HepG2 (cell line): ENCODE results near the gene SUZ12. TPM values are rescaled to one million over a fixed set of nuclear protein-coding genes. Genes with fewer than 3 reads are reported as not detected.
"Not testable (repeated sequence)": the region's sequence is repeated elsewhere in the genome, so short reads cannot be mapped to it uniquely, and the experiment has no call there.

Experiments
- ATAC-seq: fragments of 200-7000 bp; cut with Tn5 transposase; 3 replicates; pipeline ENCODE4 v1.9.1; 2020; ENCODE audit warnings: mild to moderate bottlenecking, moderate library complexity
- BruUV-seq: library from RNA; stranded (reverse); fragments of 400-500 nt; replicated peaks from 2 replicates; lab custom pipeline; 2021; lab: Mats Ljungman, UMichigan
- CTCF ChIA-PET: fragments of 300-600 bp; formaldehyde crosslinking; extraction: SDS; loops from one replicate; lab custom pipeline; 2021; ENCODE audit warnings: low total read pairs, inconsistent platforms, low intra/inter-chr PET ratio; lab: Yijun Ruan, JAX
- POLR2A ChIA-PET: fragments of 350-600 bp; sonication (Branson Sonifier 250); formaldehyde crosslinking; loops from one replicate; lab custom pipeline; 2020; ENCODE audit warnings: antibody characterized with exemption, inconsistent platforms; lab: Yijun Ruan, JAX
- DNase-seq: peaks from one replicate; pipeline ENCODE4 v3.0.0-alpha.2; 2015; ENCODE audit warnings: low spot score
- FAIRE-seq: peaks from 3 replicates; lab custom pipeline; 2011; peaks lifted over from hg19 to GRCh38; lab: Jason Lieb, UNC
- H2AFZ ChIP-seq: one replicate; pipeline ENCODE4 v1.6.1; 2011; ENCODE audit warnings: low read length, inconsistent platforms
- H3K27ac ChIP-seq: fragments of 300-600 bp; 3 replicates; pipeline ENCODE4 v1.8.0; 2011; ENCODE audit warnings: mixed run types, mild to moderate bottlenecking, mixed read lengths, low read length, inconsistent platforms; ENCODE audit not compliant: insufficient read depth; ENCODE audit errors: extremely low read length
- H3K27me3 ChIP-seq, 2 experiments: fragments of 200-600 bp in 1 of 2; 2 replicates in 1 of 2; 3 replicates in 1 of 2; pipeline versions ENCODE4 v1.6.0 to v1.8.0; 2011; ENCODE audit warnings: low read length in 2 of 2, mild to moderate bottlenecking in 2 of 2, moderate library complexity in 2 of 2, inconsistent platforms in 1 of 2; ENCODE audit not compliant: insufficient read depth in 2 of 2, control insufficient read depth in 1 of 2
- H3K36me3 ChIP-seq, 2 experiments: fragments of 200-600 bp in 1 of 2; replicated peaks in 1 of 2; 2 replicates in 1 of 2; 3 replicates in 1 of 2; pipeline versions ENCODE4 v1.5.1 to v1.8.0; 2011; ENCODE audit warnings: low read length in 2 of 2, inconsistent platforms in 1 of 2; ENCODE audit not compliant: insufficient read depth in 2 of 2, control insufficient read depth in 1 of 2
- H3K4me1 ChIP-seq: 2 replicates; pipeline ENCODE4 v1.5.1; 2012; ENCODE audit warnings: low read length, inconsistent platforms; ENCODE audit not compliant: insufficient read depth
- H3K4me2 ChIP-seq: 2 replicates; pipeline ENCODE4 v1.6.0; 2011; ENCODE audit warnings: low read depth, low read length, inconsistent platforms
- H3K4me3 ChIP-seq, 3 experiments: fragments of 200-600 bp in 1 of 3; sonication (generic), shearing (Covaris generic) in 1 of 3; replicated peaks in 1 of 3; 2 replicates each; pipeline ENCODE4 v1.5.1; 2011 to 2016; ENCODE audit warnings: low read length in 3 of 3, inconsistent platforms in 2 of 3, low read depth in 2 of 3, mild to moderate bottlenecking in 2 of 3, control low read depth in 1 of 3, mixed read lengths in 1 of 3; ENCODE audit not compliant: insufficient read depth in 1 of 3
- H3K79me2 ChIP-seq: one replicate; pipeline ENCODE4 v1.6.1; 2011; ENCODE audit warnings: low read length, inconsistent platforms; ENCODE audit not compliant: insufficient read depth
- H3K9ac ChIP-seq: 2 replicates; pipeline ENCODE4 v1.6.0; 2011; ENCODE audit warnings: mild to moderate bottlenecking, low read depth, low read length, inconsistent platforms; ENCODE audit not compliant: insufficient read depth
- H3K9me3 ChIP-seq: 2 replicates; pipeline ENCODE4 v1.5.1; 2012; ENCODE audit warnings: mild to moderate bottlenecking, low read length
- H4K20me1 ChIP-seq: 2 replicates; pipeline ENCODE4 v1.6.0; 2011; ENCODE audit warnings: inconsistent platforms, mild to moderate bottlenecking, low read length, moderate library complexity; ENCODE audit not compliant: insufficient read depth
- GABPB1 ChIP-seq: IDR thresholded peaks from 2 replicates; pipeline ENCODE4 v1.6.1; 2016; ENCODE audit warnings: mild to moderate bottlenecking, missing genetic modification reagents, moderate library complexity, missing compliant biosample characterization
- HNF4G ChIP-seq, 2 experiments: sonication (generic) in 1 of 2; formaldehyde crosslinking in 1 of 2; IDR thresholded peaks; 2 replicates each; pipeline versions ENCODE4 v1.4.0 to v1.6.1; 2011 to 2020; ENCODE audit warnings: borderline replicate concordance in 2 of 2, low read depth in 2 of 2, mild to moderate bottlenecking in 2 of 2, low read length in 1 of 2, missing genetic modification reagents in 1 of 2, moderate library complexity in 1 of 2
- KLF6 ChIP-seq: IDR thresholded peaks from 2 replicates; pipeline ENCODE4 v1.8.0; 2016; ENCODE audit warnings: missing biosample characterization, missing genetic modification reagents
- KMT2A ChIP-seq: sonication (generic); formaldehyde crosslinking; IDR thresholded peaks from 2 replicates; pipeline ENCODE4 v1.4.0; 2020; ENCODE audit warnings: missing genetic modification reagents
- NFYC ChIP-seq: IDR thresholded peaks from 2 replicates; pipeline ENCODE4 v1.6.1; 2016; ENCODE audit warnings: missing genetic modification reagents, missing compliant biosample characterization
- PHF8 ChIP-seq: sonication (generic); formaldehyde crosslinking; IDR thresholded peaks from 2 replicates; pipeline ENCODE4 v1.5.0; 2020; ENCODE audit warnings: missing genetic modification reagents
- RAD51 ChIP-seq: fragments of 450-650 bp; IDR thresholded peaks from 2 replicates; pipeline ENCODE4 v1.6.1; 2016; ENCODE audit warnings: borderline replicate concordance
- SMAD3 ChIP-seq: sonication (generic); formaldehyde crosslinking; IDR thresholded peaks from 2 replicates; pipeline ENCODE4 v1.4.0; 2020; ENCODE audit warnings: missing genetic modification reagents
- TOPORS ChIP-seq: sonication (generic); formaldehyde crosslinking; IDR thresholded peaks from 2 replicates; pipeline ENCODE4 v1.8.0; 2023; ENCODE audit warnings: mild to moderate bottlenecking, missing genetic modification reagents
- ZBTB42 ChIP-seq: sonication (generic); formaldehyde crosslinking; IDR thresholded peaks from 2 replicates; pipeline ENCODE4 v1.5.0; 2020; ENCODE audit warnings: mild to moderate bottlenecking, missing genetic modification reagents
- ZKSCAN8 ChIP-seq: IDR thresholded peaks from 2 replicates; pipeline ENCODE4 v1.6.1; 2016; ENCODE audit warnings: borderline replicate concordance, missing genetic modification reagents, missing compliant biosample characterization
- ZSCAN22 ChIP-seq: sonication (generic); formaldehyde crosslinking; IDR thresholded peaks from 2 replicates; pipeline ENCODE4 v1.4.0; 2020; ENCODE audit warnings: mild to moderate bottlenecking, missing genetic modification reagents
- WGBS: methylation state at CpG from one replicate; pipeline ENCODE4 v1.1.6; 2017; ENCODE audit warnings: low lambda C conversion rate; 5-methylcytosine and 5-hydroxymethylcytosine counted together
- in situ Hi-C: cut with HindIII; loops from 2 replicates; pipeline ENCODE4 v1.10.0; 2017; ENCODE audit warnings: low pct_unique_long_range_greater_than_20kb; ENCODE audit not compliant: extremely low pct_ligation_motif_present
- intact Hi-C: fragments of 100-400 bp; cut with micrococcal nuclease; formaldehyde crosslinking; loops from one replicate; pipeline ENCODE4 v1.10.0; 2022; ENCODE audit not compliant: unreplicated experiment
- polyA plus RNA-seq, 8 experiments: library from polyadenylated mRNA; depleted of rRNA in 3 of 8; stranded (reverse) in 7 of 8; unstranded in 1 of 8; fragments of >200 nt; fragmentation: Illumina TruSeq in 4 of 8; extraction: Trizol in 4 of 8; gene quantifications; 2 replicates each; pipeline versions ENCODE4 v1.2.1 to v1.2.3, GENCODE V29; 2011 to 2016; ENCODE audit warnings: low read depth in 4 of 8, missing spikeins in 1 of 8, mixed read lengths in 1 of 8; ENCODE audit not compliant: insufficient read depth in 1 of 8
- total RNA-seq, 5 experiments: library from RNA; depleted of rRNA; stranded (reverse); fragments of >200 nt; fragmentation: Illumina TruSeq; extraction: Trizol; gene quantifications; 2 replicates each; pipeline ENCODE4 v1.2.3, GENCODE V29; 2016; ENCODE audit warnings: low read depth in 1 of 5
- TF ChIP-seq, protein P1 (sequence below): sonication (generic); formaldehyde crosslinking; conservative IDR thresholded peaks from 2 replicates; pipeline ENCODE4 v1.4.0; 2020; ENCODE audit warnings: missing genetic modification reagents
- TF ChIP-seq, protein P2 (sequence below): sonication (generic); formaldehyde crosslinking; IDR thresholded peaks from 2 replicates; pipeline ENCODE4 v1.5.0; 2020; ENCODE audit warnings: mild to moderate bottlenecking, missing genetic modification reagents, borderline replicate concordance

SUZ12 gene
- total and polyA plus RNA-seq, 2 of the 13 experiments (the other 11 are each of a cell fraction or from before 2014, with no cell fraction given): 11.7 to 15.6 TPM

DNA sequence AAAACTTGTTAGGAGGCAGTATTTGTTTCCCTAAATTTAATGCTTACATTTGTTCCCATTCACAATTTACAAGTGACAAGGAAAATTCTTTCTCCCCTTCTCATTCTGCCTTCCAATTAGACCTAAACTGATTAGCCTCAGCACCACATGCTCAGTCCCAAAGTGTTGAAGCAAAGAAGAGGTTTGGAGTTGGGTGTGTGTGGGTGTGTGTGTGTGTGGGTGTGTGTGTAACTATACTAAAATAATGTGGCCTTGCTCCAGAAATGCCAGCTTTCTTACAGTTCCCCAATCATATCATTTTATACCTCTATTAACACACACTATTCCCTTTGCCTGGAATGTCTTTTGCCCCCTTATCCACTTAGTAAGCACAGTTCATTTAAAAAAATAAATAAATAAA is 28.4 kb upstream of the SUZ12 start:
- H2AFZ ChIP-seq: no peak overlapping the region
- intact Hi-C loops (no loop called here), in situ Hi-C loops (no loop called here)
- TF ChIP-seq, protein P1, sequence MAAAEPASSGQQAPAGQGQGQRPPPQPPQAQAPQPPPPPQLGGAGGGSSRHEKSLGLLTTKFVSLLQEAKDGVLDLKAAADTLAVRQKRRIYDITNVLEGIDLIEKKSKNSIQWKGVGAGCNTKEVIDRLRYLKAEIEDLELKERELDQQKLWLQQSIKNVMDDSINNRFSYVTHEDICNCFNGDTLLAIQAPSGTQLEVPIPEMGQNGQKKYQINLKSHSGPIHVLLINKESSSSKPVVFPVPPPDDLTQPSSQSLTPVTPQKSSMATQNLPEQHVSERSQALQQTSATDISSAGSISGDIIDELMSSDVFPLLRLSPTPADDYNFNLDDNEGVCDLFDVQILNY (CRISPR knock-in tag): no peak
- TF ChIP-seq KLF6 (no peak), GABPB1 (no peak), KMT2A (CRISPR knock-in tag) (no peak), PHF8 (CRISPR knock-in tag) (no peak), TOPORS (CRISPR knock-in tag) (no peak), NFYC (CRISPR knock-in tag) (no peak), ZSCAN22 (CRISPR knock-in tag) (no peak), SMAD3 (CRISPR knock-in tag) (no peak), RAD51 (no peak), ZKSCAN8 (CRISPR knock-in tag) (no peak), HNF4G (IDR thresholded peaks at IDR 0.05; ENCODE audit: borderline replicate concordance, low read depth, low read length) (no peak), HNF4G (CRISPR knock-in tag; IDR thresholded peaks at IDR 0.05; ENCODE audit: borderline replicate concordance, low read depth) (no peak), ZBTB42 (CRISPR knock-in tag) (no peak)
- TF ChIP-seq, protein P2, sequence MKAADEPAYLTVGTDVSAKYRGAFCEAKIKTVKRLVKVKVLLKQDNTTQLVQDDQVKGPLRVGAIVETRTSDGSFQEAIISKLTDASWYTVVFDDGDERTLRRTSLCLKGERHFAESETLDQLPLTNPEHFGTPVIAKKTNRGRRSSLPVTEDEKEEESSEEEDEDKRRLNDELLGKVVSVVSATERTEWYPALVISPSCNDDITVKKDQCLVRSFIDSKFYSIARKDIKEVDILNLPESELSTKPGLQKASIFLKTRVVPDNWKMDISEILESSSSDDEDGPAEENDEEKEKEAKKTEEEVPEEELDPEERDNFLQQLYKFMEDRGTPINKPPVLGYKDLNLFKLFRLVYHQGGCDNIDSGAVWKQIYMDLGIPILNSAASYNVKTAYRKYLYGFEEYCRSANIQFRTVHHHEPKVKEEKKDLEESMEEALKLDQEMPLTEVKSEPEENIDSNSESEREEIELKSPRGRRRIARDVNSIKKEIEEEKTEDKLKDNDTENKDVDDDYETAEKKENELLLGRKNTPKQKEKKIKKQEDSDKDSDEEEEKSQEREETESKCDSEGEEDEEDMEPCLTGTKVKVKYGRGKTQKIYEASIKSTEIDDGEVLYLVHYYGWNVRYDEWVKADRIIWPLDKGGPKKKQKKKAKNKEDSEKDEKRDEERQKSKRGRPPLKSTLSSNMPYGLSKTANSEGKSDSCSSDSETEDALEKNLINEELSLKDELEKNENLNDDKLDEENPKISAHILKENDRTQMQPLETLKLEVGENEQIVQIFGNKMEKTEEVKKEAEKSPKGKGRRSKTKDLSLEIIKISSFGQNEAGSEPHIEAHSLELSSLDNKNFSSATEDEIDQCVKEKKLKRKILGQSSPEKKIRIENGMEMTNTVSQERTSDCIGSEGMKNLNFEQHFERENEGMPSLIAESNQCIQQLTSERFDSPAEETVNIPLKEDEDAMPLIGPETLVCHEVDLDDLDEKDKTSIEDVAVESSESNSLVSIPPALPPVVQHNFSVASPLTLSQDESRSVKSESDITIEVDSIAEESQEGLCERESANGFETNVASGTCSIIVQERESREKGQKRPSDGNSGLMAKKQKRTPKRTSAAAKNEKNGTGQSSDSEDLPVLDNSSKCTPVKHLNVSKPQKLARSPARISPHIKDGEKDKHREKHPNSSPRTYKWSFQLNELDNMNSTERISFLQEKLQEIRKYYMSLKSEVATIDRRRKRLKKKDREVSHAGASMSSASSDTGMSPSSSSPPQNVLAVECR (CRISPR knock-in tag): no peak
- no peak overlapping the region for H3K4me3 ChIP-seq
- H4K20me1 ChIP-seq: no peaks in the 10 kb centered on the region
- H3K9ac ChIP-seq: no peak overlapping the region
- no TSS peak for BruUV-seq
- ChIA-PET CTCF (no interaction called here), POLR2A (no interaction called here)
- no peaks in the 10 kb centered on the region; a peak in 1 of 5 replicates for H3K27me3 ChIP-seq
- no peaks in the 10 kb centered on the region for H3K9me3 ChIP-seq
- no peaks in the 10 kb centered on the region for H3K36me3 ChIP-seq
- 0 out of 2 replicates have a peak, but pooled peaks cover 5% of the 10 kb centered on the region for H3K4me1 ChIP-seq
- no peaks in the 10 kb centered on the region for H3K79me2 ChIP-seq
- no peak for DNase-seq
- no peak overlapping the region for H3K27ac ChIP-seq
- ATAC-seq: no peak
- H3K4me2 ChIP-seq: no peak overlapping the region
- no peak for FAIRE-seq

DNA sequence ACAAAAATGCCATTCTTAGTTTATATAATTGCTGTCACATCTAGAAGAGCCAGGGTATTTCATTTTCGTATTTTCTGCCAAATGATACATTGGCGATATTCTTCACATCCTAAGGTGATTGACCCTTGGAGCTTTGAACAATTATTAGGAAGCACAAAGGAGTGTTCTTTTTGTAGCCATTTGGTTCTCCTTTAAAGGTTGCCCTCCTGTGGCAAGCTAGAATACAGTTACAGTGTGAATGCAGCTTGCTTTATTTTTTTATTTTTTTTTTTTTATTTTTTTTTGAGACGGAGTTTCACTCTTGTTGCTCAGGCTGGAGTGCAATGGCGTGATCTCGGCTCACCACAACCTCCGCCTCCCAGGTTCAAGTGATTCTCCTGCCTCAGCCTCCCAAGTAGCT is 24.1 kb upstream of the SUZ12 start:
- FAIRE-seq, BruUV-seq, intact Hi-C loops, H4K20me1 ChIP-seq, H3K27me3 ChIP-seq, H3K36me3 ChIP-seq, H2AFZ ChIP-seq, H3K9ac ChIP-seq, in situ Hi-C loops, CTCF ChIA-PET, H3K27ac ChIP-seq, H3K9me3 ChIP-seq, H3K4me3 ChIP-seq, H3K79me2 ChIP-seq, H3K4me1 ChIP-seq: not testable (repeated sequence)
- ATAC-seq (peak; percentile 34; the same call in 1 of the 3 replicates), DNase-seq (peak; percentile 18)
- 10% methylated on average over 6 of the region's 6 CpGs for WGBS
- peak overlapping the region; percentile 51 for H3K4me2 ChIP-seq
- POLR2A ChIA-PET: interaction anchor here (1.0 kb wide), 1 partner anchor 11 kb away, joined by 5 read pairs; the partner anchor contains the start of gene UTP6
